ENCODE results near the gene CFAP161.

Gene CFAP161, protein sequence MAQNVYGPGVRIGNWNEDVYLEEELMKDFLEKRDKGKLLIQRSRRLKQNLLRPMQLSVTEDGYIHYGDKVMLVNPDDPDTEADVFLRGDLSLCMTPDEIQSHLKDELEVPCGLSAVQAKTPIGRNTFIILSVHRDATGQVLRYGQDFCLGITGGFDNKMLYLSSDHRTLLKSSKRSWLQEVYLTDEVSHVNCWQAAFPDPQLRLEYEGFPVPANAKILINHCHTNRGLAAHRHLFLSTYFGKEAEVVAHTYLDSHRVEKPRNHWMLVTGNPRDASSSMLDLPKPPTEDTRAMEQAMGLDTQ

GRCh38 chr15:81133782-81134461, at the start of gene CFAP161:
CFAP161 (plus strand) TSS chr15:81134270; CDS start chr15:81134330, 60 bp downstream.
- H3K9me3 Mint-ChIP-seq, result peaks cover 10% of the 10 kb centered on the region
- H3K27ac Mint-ChIP-seq, result no peak within 1 kb of the TSS
- ATAC-seq (peak; percentile 90), DNase-seq (peak; percentile 66)
- peaks cover 52% of the 10 kb centered on the region for H3K27me3 Mint-ChIP-seq
- H3K4me1 Mint-ChIP-seq, result peaks cover 8% of the 10 kb centered on the region
- peaks cover 2% of the 10 kb centered on the region for H3K36me3 Mint-ChIP-seq (ENCODE audit: low read depth)
- peak within 1 kb of the TSS; percentile 36 for H3K4me3 Mint-ChIP-seq

GRCh38 chr15:81084716-81085115, 49.4 kb upstream of the CFAP161 start:
- Mint-ChIP-seq H3K27me3 (peaks cover 4% of the 10 kb centered on the region), H3K27ac (no peak overlapping the region), H3K36me3 (ENCODE audit: low read depth) (no peaks in the 10 kb centered on the region), H3K9me3 (no peaks in the 10 kb centered on the region), H3K4me3 (no peak overlapping the region), H3K4me1 (peaks cover 15% of the 10 kb centered on the region)
- ATAC-seq (no peak), DNase-seq (no peak)

DNA sequence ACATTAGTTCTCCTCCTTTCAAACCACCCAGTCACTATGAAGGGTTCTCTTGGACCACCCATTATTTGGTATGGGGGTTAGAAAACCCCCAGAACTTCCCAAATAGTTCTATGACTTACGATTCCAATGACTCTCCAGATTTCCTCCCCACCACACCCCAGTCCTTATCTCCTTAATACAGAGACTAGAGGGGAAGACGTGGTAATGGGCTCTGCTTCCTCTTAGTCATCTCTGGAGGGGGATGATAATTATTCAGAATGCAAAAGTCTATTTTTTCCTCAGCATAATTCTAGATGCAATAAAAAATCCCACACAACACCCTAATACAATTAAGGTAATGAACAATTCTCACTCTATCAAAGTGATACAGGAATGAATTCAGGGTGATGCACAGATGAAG, 48.9 kb upstream of the CFAP161 start:
- Mint-ChIP-seq H3K9me3 (no peaks in the 10 kb centered on the region), H3K4me3 (no peak overlapping the region), H3K36me3 (ENCODE audit: low read depth) (no peaks in the 10 kb centered on the region), H3K4me1 (peaks cover 15% of the 10 kb centered on the region), H3K27me3 (peaks cover 7% of the 10 kb centered on the region), H3K27ac (no peak overlapping the region)
- DNase-seq (no peak), ATAC-seq (no peak)

- ATAC-seq, result no peak
- Mint-ChIP-seq H3K27me3 (peaks cover 7% of the 10 kb centered on the region), H3K4me1 (peaks cover 15% of the 10 kb centered on the region), H3K4me3 (no peak overlapping the region), H3K9me3 (no peaks in the 10 kb centered on the region), H3K27ac (no peak overlapping the region), H3K36me3 (ENCODE audit: low read depth) (no peaks in the 10 kb centered on the region)
- no peak for DNase-seq
Observed at GRCh38 chr15:81085898-81086297, 48.2 kb upstream of the CFAP161 start.

DNA sequence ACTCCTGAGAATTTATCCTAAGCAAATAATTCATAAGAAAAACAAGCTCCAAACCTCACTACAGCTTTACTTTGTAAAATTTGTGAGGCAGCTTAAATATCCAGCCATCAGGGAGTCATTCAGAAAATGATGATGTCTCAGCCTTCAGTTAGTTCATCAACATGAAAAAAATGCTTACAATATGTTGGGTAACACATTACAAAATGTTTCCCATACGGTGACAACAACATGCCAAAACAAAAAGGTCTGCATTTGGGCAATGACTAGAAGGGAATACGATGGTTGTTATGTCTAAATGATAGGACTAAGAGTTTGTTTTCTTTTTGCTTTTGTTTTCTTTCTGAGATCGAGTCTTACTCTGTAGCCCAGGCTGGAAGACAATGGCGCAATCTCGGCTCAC, 47.0 kb upstream of the CFAP161 start:
- Mint-ChIP-seq H3K4me1 (peaks cover 15% of the 10 kb centered on the region), H3K27me3 (peaks cover 7% of the 10 kb centered on the region), H3K4me3 (no peak overlapping the region), H3K36me3 (ENCODE audit: low read depth) (no peaks in the 10 kb centered on the region), H3K27ac (no peak overlapping the region), H3K9me3 (no peaks in the 10 kb centered on the region)
- ATAC-seq (no peak), DNase-seq (no peak)

DNA sequence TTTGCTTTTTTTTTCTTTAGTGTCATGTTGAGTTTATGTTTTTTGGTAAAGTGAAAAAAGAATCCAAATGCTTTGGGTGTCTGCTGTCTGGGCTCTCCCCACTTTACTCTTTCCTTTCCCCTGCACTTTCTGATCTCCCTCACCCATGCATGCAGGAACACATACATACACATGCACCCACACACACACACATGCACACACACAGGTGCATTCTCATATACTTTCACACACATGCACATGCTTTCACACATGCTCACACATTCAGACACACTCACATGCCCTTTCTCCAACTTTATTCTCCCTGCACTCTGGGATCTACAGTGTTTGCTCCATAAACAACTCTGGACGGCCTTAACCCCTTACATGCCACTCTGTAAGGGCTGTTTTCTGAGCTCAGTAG, 46.4 kb upstream of the CFAP161 start:
- no peak overlapping the region for H3K27ac Mint-ChIP-seq
- H3K9me3 Mint-ChIP-seq, result no peaks in the 10 kb centered on the region
- peaks cover 15% of the 10 kb centered on the region for H3K4me1 Mint-ChIP-seq
- DNase-seq (no peak), ATAC-seq (no peak)
- no peaks in the 10 kb centered on the region for H3K36me3 Mint-ChIP-seq (ENCODE audit: low read depth)
- H3K4me3 Mint-ChIP-seq, result no peak overlapping the region
- peaks cover 11% of the 10 kb centered on the region for H3K27me3 Mint-ChIP-seq

GRCh38 chr15:81088470-81089013, 45.5 kb upstream of the CFAP161 start:
- Mint-ChIP-seq H3K4me3 (no peak overlapping the region), H3K4me1 (peaks cover 15% of the 10 kb centered on the region), H3K9me3 (no peaks in the 10 kb centered on the region), H3K36me3 (ENCODE audit: low read depth) (no peaks in the 10 kb centered on the region), H3K27me3 (peaks cover 13% of the 10 kb centered on the region), H3K27ac (no peak overlapping the region)
- ATAC-seq, result no peak
- DNase-seq, result no peak

DNA sequence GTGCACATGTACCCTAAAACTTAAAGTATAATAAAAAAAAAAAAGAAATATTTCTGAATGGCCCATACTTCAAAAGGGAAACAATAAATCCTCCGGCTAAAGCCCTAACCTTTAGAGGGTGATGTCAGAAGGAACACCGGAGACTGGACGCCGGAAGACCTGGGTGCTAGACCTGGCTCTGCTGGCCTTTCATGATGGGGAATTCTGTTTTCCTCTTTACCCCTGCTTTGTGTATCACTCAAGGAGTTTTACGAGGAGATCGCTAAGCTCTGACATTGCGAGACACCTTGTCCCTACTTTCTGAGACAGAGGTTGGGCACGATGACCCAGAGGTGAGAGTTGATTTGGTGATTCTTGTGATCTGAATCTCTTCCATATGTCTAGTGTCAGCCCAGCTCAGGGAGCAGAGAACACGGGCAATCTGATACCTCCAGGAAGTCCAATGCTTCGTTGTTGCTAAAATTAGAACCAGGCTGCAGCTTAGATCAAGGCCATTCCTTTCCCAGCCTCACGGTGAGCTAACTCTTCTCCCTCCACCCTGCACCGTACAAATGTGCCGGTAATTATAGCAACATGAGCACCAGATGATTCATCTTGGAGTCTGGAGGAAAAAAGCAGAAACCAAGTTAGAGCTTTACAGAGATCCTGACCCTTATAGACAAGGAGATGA, 42.0 kb upstream of the CFAP161 start:
- Mint-ChIP-seq H3K9me3 (no peaks in the 10 kb centered on the region), H3K4me3 (no peak overlapping the region), H3K27me3 (peaks cover 18% of the 10 kb centered on the region), H3K36me3 (ENCODE audit: low read depth) (no peaks in the 10 kb centered on the region), H3K4me1 (no peaks in the 10 kb centered on the region), H3K27ac (no peak overlapping the region)
- DNase-seq, result no peak
- no peak for ATAC-seq

GRCh38 chr15:81092559-81092902, 41.5 kb upstream of the CFAP161 start:
- no peaks in the 10 kb centered on the region for H3K4me1 Mint-ChIP-seq
- peaks cover 22% of the 10 kb centered on the region for H3K27me3 Mint-ChIP-seq

DNA sequence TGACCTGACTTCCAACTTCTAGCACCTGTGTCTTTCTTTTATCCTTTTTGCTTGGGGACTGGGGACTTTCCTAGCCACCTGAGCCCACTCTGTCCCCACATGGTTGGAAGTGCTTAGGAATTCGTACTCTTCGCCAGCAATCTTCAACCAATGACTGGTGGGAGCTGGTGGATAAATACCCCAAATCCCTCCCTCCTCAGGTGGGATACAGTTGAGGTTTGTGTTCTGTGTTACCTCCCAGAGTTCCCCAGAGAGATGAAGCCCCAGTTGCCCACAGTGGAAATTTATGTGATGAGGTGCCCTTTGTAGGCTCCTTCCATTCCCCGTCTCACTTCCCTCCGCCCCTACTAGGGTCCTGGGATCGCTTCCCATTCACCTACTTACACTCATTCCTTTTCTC, 40.1 kb upstream of the CFAP161 start:
- Mint-ChIP-seq H3K9me3 (no peaks in the 10 kb centered on the region), H3K4me3 (no peak overlapping the region), H3K27ac (no peak overlapping the region), H3K4me1 (peaks cover 8% of the 10 kb centered on the region), H3K27me3 (peaks cover 34% of the 10 kb centered on the region), H3K36me3 (ENCODE audit: low read depth) (no peaks in the 10 kb centered on the region)
- ATAC-seq (no peak), DNase-seq (no peak)

More at GRCh38 chr15:81092559-81092902, 41.5 kb upstream of the CFAP161 start:
- no peak overlapping the region for H3K27ac Mint-ChIP-seq
- DNase-seq, result no peak
- H3K9me3 Mint-ChIP-seq, result no peaks in the 10 kb centered on the region
- no peak for ATAC-seq
- no peak overlapping the region for H3K4me3 Mint-ChIP-seq
- H3K36me3 Mint-ChIP-seq (ENCODE audit: low read depth), result no peaks in the 10 kb centered on the region

DNA sequence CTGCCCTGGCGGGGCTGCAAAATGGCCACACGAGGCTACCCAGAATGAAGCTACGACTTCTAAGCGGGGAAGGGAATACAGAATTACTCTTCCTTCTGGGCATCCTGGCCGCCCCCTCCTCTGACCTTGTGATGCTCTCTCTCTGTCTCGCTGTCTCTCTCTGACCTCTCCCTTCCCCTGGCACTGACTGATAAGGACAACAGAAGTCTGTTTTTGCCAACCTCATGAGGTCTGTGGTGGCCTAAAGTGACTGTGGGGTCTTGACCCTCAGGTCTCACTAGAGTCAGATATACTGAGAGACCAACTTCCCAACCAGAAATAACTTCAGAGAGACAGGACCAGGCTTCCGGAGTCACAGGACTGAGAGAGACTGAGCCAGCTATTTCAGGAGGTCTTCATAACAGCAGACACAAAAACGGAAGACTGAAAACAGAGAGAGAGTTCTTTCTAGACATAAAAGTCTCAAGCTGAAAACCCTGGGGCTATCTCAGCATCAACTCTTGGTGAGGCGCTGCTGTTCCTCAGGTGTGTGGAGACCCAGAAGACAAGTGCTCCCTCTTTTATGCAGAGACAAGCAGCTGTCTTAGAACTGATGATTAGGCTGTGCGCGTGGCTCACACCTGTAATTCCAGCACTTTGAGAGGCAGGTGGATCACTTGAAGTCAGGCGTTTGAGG, 38.2 kb upstream of the CFAP161 start:
- Mint-ChIP-seq H3K4me1 (peaks cover 9% of the 10 kb centered on the region), H3K27ac (no peak overlapping the region), H3K4me3 (no peak overlapping the region), H3K36me3 (ENCODE audit: low read depth) (no peaks in the 10 kb centered on the region), H3K27me3 (peaks cover 37% of the 10 kb centered on the region), H3K9me3 (no peaks in the 10 kb centered on the region)
- DNase-seq (no peak), ATAC-seq (no peak)

DNA sequence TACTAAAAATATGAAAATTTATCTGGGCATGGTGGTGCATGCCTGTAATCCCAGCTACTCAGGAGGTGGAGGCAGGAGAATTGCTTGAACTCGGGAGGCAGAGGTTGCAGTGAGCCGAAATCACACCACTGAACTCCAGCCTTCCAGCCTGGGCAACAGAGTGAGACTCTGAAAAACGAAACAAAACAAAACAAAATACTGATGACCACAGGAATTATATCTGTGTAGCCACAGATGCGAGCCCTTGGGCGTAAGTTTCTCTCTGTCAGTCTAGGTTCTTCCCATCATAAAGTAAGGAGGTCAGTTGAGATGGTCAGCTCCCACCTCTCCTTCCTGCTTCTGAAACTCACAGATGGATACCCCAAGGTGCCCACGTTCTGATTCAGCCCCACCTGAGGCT, 37.7 kb upstream of the CFAP161 start:
- no peak for DNase-seq

DNA sequence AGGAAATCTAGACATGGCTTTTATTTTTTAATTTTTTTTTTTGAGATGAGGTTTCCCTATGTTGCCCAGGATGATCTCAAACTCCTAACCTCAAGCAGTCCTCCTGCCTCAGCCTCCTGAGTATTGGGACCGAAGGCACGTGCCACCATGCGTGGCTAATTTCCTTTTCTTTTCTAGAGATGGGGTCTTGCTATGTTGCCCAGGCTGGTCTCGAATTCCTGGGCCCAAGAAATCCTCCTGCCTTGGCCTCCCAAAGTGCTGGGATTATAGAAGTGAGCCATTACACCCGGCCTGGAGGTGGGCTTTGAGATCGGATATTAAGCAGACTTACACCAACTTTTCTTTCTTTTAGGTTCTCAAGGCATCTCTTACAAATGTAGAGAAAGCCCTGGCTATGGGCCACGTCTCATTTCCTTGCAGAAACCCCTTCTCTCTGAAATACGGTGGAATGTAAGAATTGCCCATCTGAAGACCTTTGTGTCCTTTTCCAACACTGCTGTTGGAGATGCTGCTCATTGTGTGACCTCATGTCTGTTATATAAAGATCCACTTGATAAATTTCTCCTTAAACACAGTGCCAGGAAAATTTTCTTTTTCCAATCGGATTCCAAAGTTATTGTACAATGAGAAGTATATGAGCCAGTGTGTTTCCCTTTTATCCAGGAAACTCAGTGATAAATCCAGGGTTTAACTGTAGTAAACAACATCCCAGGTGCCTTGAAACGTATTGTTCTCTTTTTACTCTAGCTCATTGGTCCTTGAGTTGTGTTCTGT, 36.8 kb upstream of the CFAP161 start:
- DNase-seq (no peak), ATAC-seq (no peak)
- H3K27ac Mint-ChIP-seq, result no peak overlapping the region
- H3K36me3 Mint-ChIP-seq (ENCODE audit: low read depth), result no peaks in the 10 kb centered on the region
- no peak overlapping the region for H3K4me3 Mint-ChIP-seq
- H3K4me1 Mint-ChIP-seq, result peaks cover 9% of the 10 kb centered on the region
- peaks cover 35% of the 10 kb centered on the region for H3K27me3 Mint-ChIP-seq
- no peaks in the 10 kb centered on the region for H3K9me3 Mint-ChIP-seq

More for the DNA sequence above, 37.7 kb upstream of the CFAP161 start:
- Mint-ChIP-seq H3K36me3 (ENCODE audit: low read depth) (no peaks in the 10 kb centered on the region), H3K27ac (no peak overlapping the region), H3K27me3 (peaks cover 37% of the 10 kb centered on the region), H3K4me3 (no peak overlapping the region), H3K4me1 (peaks cover 9% of the 10 kb centered on the region), H3K9me3 (no peaks in the 10 kb centered on the region)
- no peak for ATAC-seq

- no peak for DNase-seq
- Mint-ChIP-seq H3K27me3 (peaks cover 33% of the 10 kb centered on the region), H3K4me1 (peaks cover 9% of the 10 kb centered on the region), H3K9me3 (no peaks in the 10 kb centered on the region), H3K4me3 (no peak overlapping the region), H3K27ac (no peak overlapping the region), H3K36me3 (ENCODE audit: low read depth) (no peaks in the 10 kb centered on the region)
- ATAC-seq, result no peak
Observed at GRCh38 chr15:81097890-81098280, 36.2 kb upstream of the CFAP161 start.

Measured in activated naive CD8-positive, alpha-beta T cell treated with anti-CD3 and anti-CD28 coated beads, Interleukin-2, amount 50 U/mL, for 24 hours (primary cell).